HG02973 (cell line): ENCODE measurements around the gene TSNAXIP1.
"Not testable (repeated sequence)": the region's sequence is repeated elsewhere in the genome, so short reads cannot be mapped to it uniquely, and the experiment has no call there.

Experiments
- ATAC-seq: cut with Tn5 transposase; IDR thresholded peaks from one replicate; pipeline ENCODE4 v1.9.1; 2021; ENCODE audit warnings: moderate library complexity; ENCODE audit not compliant: unreplicated experiment

TSNAXIP1 gene

DNA sequence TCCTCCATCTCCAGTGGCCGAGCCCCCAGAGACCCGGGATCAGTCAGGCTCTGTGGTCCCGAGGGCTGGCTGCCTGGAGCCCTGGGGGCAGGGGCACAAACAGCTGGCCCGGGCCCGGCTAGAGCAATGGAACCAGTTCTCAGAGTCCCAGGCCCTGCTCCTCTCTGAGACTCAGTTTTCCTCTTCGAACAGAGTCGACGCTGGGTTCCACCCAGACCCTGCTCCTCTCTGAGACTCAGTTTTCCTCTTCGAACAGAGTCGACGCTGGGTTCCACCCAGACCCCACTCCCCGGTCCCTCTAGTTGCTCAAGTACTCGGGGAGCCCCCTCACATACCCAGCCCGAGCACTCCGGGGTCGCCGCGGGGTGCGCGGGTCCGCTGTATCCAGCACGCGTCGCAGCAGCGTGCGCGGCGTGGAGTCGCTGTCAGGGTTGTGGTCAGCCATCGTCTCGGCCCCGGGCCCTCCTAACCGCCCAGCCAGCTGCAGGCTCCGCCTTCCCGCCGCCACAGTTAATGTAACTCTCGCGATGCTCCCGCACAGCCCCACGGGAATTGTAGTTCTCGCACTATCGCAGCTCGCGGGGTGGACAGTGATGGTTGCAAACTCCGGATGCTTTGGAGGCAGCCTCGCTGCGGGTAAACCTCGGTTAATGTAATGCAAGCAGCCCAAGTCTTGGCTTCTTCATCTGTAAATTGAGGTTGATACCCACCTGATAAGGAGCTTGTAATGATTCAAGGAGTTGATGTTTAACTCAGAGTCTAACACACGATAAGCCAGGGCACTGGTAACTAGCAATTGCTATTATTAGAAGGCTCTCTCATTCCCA lies 26.9 kb downstream of the TSNAXIP1 start:
- peak; percentile 89 for ATAC-seq

DNA sequence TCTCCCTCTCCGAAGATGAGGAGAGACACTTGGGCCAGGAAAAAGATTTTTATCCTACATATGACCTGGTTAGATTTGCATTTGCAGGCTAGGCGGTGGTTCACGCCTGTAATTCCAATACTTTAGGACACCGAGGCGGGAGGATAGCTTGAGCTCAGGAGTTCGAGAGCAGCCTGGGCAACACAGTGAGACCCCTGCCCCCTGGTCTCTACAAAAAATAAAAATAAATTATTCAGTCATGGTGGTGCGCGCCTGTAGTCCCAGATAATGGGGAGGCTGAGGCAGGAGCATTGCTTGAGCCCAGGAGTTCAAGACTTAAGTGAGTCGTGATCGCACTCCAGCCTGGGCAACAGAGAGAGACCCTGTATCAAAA lies 27.5 kb downstream of the TSNAXIP1 start:
- no peak for ATAC-seq

DNA sequence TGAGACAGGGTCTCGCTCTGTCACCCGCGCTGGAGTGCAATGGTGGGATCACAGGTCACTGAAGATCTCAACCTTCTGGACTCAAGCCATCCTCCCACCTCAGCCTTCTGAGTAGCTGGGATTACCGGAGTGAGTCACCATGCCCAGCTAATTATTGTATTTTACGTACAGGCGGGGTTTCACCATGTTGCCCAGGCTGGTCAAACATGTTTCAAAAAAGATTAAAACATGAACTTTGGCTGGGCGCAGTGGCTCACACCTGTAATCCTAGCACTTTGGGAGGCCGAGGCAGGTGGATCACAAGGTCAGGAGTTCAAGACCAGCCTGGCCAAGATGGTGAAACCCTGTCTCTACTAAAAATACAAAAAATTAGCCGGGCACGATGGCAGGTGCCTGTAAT lies 30.5 kb downstream of the TSNAXIP1 start:
- ATAC-seq: not testable (repeated sequence)

DNA sequence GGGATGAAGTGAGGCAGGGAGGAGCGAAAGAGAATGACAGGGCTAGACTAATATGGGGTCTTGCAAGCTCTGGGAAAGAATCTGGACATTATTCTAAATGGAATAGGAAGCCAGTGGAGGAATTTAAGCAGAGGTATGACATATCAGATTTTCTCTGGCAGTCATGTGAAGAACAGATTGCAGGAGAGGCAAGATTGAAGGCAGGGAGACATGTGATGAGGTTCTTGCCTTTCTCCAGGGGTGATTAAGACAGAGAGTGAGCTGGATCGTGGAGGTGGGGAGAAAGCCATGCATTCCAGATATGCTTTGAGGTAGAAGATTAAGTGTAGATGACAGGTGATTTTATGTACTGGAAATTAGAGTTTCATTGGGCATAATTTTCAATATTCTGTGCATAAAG lies 31.1 kb downstream of the TSNAXIP1 start:
- ATAC-seq: no peak

DNA sequence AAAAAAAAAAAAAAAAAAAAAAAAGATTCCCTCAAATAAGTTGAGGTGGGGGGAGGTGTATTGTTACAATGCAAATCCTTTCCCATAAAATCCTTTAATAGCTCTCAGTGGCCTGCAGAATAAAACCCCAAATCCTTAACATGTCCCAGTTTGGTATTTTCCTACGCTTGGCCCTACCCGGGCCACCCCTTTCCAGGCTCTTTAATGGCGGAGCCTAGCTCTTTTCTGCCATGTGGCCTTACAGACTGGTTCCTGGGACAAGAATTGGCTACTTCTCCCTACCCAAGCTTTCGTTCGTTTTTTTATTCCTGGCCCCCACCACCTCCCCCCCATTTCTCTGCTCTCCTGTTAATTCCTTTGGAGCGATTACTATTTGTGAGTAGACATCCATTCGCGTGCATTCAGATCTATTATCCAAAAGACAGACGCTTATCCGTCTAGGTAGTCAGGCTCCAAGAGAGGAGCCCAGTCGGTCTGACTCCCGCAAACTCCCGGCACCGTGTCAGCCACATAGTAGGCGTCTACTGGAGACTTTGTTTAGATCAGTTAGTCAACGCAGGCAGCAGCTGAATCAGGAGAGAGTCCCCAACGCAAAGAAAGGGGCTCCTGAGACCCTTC lies 34.6 kb downstream of the TSNAXIP1 start:
- ATAC-seq: no peak

DNA sequence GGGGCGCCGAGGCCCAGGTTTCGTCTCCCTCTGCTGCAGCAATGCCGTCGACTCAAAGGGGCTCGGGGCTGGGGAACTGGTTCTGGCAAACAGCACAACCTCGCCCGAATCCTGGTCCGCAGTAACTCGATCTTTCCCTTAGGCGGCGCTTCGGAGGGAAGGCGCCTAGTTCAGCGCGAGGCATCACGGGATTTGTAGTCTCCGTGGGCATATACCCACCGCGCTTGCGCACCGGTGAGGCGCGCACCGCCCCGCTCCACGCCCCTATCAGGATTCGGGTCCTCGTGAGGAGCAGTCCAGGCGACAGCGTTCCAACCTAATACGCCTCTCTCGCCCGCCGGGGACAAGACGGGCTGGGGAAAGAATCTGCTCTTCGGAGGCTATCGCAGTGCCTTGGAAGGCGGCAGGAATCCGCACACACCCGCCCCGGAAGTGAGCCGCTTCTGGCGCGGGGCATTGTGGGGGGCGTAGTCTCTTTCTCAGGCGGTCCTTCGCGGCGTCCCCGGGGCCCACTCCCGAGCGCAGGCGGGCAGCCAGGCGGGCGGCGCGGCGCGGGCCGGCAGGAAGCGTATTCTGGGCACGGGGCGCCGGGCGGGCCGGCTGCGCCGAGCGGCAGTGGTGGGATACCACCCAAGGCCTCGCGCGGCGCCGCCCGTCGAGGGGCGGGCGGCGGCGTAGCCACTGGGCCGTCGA lies 35.3 kb downstream of the TSNAXIP1 start, which contains the start of gene THAP11:
Gene THAP11 (plus strand): TSS at position 505 of the 693 bp plus-strand sequence. CDS start 235 bp downstream, outside the sequence.
- ATAC-seq: peak; percentile 41

DNA sequence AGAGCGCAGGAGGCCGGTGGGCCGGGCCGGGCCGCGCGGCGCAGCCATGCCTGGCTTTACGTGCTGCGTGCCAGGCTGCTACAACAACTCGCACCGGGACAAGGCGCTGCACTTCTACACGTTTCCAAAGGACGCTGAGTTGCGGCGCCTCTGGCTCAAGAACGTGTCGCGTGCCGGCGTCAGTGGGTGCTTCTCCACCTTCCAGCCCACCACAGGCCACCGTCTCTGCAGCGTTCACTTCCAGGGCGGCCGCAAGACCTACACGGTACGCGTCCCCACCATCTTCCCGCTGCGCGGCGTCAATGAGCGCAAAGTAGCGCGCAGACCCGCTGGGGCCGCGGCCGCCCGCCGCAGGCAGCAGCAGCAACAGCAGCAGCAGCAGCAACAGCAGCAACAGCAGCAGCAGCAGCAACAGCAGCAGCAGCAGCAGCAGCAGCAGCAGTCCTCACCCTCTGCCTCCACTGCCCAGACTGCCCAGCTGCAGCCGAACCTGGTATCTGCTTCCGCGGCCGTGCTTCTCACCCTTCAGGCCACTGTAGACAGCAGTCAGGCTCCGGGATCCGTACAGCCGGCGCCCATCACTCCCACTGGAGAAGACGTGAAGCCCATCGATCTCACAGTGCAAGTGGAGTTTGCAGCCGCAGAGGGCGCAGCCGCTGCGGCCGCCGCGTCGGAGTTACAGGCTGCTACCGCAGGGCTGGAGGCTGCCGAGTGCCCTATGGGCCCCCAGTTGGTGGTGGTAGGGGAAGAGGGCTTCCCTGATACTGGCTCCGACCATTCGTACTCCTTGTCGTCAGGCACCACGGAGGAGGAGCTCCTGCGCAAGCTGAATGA lies 36.0 kb downstream of the TSNAXIP1 start:
- peak; percentile 0 for ATAC-seq

DNA sequence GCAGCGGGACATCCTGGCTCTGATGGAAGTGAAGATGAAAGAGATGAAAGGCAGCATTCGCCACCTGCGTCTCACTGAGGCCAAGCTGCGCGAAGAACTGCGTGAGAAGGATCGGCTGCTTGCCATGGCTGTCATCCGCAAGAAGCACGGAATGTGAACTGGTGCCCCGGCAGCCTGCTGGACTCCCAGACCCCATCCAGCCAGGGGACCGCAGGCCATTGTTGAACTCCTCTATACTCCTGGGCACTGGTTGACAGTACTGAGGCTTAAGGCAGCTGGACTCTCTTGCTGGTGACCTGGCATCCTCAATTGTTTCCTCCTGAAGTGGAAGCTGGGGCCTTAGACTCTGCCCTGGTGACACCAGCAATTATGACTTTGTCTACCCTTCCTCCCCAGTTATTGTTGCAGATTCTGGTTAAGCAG lies 36.7 kb downstream of the TSNAXIP1 start:
- no peak for ATAC-seq

DNA sequence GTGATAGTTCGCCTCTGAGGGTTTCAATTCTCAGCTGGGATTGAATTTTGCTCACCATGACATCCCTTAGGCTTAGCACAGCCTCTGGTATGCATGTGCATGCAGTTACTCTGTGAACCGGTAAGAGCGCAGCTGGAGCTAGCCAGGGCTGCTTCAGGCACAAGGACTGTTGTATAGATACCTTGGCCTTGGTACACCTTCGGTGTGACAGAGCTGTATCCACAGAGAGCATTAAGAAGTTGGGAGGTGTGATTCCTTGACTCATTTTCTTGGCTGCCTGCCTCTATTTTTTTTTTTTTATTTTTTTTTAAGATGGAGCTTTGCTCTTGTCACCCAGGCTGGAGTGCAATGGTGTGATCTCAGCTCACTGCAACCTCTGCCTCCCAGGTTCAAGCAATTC lies 37.8 kb downstream of the TSNAXIP1 start:
- ATAC-seq: no peak

DNA sequence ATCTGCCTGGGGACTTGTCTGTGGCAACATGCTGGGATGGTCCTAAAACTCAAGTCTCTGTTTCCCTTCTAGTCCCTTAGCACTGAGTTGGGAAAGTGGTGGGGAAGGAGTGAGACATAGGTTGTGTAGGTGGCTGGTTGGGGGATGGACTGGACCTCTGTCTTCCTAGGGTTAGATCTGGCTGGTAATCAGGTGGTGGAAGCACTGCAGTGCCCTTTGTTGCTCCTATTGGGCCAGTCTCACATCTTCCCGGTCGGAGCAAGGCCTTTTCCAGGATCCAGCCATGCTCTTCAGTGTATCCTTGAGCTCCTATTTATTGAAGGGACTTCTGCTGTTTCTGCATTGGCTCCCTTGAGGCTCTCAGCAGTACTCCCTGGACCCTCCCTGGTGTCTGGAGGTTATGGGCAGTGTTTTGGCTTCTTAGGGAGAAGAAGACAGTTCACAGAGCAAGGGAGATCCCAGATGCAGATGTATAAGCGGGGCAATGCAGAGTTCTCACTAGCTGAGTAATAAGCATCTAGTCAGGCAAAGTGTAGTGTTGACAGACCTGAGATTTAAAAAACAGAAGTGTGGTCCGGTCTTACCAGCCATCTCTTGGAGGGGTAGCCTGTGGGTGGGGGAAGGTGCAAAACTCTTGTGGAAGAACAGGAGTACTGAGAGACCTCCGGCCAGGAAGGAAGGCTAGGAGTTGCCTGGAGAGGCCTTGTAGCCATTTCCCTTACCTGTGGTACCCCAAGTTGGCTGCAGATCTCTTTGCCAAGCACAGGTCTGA lies 38.8 kb downstream of the TSNAXIP1 start:
- ATAC-seq: no peak

DNA sequence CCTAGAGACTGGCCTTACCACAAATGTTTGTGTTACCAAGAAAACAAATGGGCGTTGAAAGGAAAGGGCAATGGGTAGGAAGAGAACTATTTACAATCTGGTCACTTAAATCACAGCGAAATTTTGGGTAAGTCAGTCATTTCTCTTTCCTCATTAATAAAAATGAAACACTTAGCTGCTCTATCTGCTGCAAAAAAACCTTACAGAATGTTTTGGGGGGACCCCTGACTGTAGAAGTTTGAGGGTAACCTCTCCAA lies 39.3 kb downstream of the TSNAXIP1 start:
- no peak for ATAC-seq

DNA sequence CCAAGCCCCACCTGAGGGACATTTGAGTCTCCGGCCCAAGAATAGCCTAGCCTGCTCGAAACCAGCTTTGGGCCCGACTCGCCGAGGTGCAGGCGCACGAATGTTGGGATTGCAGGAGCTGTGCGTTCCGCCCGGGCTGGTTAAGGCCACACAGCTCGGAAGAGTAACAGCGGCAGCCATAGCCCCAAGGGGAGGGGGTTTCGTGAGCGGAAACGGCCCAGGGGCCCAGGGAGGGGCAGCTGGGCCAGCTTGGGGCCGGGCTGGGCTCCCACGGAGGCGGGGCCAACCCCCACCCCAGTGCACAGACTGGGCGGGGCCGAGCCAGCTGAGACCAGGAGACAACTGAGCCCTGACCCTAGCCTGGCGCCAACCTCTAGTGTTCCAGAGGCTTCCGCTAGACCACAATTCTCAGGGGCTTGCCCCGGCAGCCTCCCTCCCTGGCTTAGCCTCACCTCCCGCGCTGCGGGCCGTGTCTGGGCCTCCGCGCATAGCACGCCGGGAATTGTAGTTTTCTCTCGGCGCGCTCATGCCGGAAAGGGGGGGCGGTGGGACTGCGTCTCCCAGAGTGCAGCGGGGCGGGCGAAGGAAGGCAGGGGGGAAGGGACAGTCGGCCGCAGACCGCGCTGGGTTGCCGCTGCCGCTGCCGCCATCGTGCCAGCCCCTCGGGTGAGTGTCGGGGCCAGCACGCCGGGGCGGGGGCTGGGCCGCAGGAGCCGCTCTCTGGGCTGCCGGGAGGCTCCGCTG lies 39.8 kb downstream of the TSNAXIP1 start, which contains the start of gene NUTF2:
Gene NUTF2 (plus strand): TSS at position 614 of the 744 bp plus-strand sequence. CDS start 18,198 bp downstream, outside the sequence.
- ATAC-seq: peak; percentile 49

DNA sequence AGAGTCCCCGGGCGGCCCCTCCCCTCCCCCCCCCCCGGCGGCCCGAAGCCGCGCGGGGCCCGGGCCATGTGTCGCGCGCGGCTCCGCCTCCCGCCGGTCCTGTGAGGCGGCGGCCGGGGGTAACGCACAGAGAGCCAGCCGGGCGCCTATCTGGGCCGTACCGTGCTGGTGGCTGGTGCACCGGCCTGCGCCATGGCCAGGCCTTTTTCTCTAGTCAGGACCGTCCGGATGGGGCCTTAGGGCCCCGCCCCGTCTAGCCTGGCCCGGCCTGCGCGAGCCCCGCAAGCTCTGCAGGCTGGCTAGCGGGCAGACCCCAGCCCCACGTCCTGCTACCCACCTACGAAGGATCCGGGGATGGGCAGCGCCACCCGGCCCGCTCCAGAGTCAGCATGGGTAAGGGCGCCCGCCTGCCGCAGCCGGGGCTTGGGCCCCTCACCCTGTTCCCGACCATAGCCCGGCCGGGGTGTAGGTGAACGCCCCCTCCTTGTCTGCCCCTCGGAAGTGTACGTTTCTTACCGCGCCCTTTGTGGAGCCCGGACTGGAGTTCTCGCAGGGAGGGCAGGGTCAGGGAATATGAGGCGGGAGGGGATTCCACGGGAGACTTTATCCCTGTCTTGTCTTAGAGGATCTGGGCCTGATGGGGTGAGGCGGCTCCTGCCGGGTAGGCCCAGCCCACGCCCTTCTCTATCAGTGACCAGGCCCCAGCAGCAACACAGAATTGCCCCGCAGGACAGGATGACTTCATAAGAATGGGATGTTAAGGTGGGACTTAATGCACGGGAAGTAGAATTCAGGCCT lies 40.6 kb downstream of the TSNAXIP1 start, which contains the start of gene CENPT:
Gene CENPT (minus strand): TSS at position 630 of the 798 bp plus-strand sequence. CDS start 13,834 bp downstream, outside the sequence.
- ATAC-seq: peak; percentile 35

DNA sequence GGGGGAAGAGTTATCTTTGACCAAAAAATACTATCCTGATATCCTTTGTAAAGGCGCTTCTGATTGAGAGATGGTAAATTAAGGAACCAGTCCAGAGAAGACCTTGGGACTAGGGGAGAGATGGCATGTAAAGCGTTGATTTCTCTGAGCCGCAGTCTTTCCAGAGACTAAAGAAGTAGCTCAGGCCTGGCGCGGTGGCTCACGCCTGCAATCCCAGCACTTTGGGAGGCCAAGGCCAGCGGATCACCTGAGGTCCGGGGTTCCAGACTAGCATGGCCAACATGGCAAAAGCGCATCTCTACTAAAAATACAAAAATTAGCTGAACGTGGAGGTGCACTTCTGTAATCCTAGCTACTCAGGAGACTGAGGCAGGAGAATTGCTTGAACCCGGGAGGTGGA lies 41.4 kb downstream of the TSNAXIP1 start:
- no peak for ATAC-seq

DNA sequence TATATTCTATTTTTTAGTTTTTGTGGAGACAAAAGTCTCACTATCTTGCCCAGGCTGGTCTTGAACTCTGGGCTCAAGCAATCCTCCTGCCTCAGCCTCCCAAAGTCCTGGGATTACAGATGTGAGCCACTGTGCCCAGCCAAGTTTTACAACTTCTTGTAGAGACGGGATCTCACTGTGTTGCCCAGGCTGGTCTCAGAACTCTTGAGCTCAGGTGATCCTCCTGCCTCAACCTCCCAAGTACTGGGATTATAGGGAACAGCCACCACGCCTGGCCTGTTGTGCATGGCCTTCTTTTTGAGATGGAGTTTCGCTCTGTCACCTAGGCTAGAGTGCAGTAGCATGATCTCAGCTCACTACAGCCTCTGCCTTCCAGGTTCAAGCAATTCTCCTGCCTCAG lies 47.0 kb downstream of the TSNAXIP1 start:
- ATAC-seq: no peak

DNA sequence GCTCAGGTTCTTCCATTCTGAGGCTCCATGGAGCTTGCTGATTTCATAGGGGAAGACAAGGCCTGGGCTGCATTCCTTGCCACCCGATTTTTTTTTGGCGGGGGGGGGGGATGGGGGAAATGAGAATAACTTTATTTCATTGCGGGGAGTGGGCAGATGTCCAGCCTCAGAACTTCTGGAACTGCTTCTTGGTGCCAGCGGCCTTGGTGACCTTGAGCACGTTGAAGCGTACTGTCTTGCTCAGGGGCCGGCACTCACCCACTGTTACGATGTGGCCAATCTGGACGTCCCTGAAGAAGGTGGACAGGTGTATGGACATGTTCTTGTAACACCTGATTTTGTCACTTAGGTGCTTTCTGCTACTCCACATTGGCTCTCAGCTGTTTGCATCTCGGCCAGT lies 49.1 kb downstream of the TSNAXIP1 start:
- no peak for ATAC-seq

DNA sequence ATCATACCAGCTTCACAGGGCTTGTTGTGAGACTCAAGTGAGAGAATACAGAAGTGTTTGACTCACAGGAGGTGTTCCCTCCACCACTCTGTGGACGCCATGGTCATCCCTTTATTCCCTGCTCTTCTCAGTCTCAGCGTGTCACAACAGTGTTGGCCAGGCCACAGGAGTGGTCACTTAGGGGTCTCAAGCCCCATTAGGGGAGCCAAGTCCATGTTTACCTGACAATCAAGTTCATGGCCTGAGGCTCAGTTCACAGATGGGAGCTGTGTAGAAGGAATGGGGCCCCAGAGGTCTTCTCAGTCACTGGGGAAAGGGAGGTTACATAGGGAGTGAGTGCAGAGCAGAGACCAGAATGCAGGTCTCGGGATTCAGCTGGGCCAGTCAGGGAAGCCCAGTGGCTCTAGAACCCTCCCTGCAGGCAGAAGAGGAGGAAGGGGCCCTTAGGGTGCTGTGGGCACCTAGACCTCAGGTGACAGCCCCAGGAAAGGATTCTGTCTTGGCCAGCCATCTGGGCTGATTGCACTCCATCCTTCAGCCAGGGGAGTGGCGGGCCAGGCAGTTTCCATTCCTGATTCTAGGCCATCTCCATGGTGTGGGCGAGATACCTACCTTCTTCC lies 50.3 kb downstream of the TSNAXIP1 start:
- ATAC-seq: no peak

DNA sequence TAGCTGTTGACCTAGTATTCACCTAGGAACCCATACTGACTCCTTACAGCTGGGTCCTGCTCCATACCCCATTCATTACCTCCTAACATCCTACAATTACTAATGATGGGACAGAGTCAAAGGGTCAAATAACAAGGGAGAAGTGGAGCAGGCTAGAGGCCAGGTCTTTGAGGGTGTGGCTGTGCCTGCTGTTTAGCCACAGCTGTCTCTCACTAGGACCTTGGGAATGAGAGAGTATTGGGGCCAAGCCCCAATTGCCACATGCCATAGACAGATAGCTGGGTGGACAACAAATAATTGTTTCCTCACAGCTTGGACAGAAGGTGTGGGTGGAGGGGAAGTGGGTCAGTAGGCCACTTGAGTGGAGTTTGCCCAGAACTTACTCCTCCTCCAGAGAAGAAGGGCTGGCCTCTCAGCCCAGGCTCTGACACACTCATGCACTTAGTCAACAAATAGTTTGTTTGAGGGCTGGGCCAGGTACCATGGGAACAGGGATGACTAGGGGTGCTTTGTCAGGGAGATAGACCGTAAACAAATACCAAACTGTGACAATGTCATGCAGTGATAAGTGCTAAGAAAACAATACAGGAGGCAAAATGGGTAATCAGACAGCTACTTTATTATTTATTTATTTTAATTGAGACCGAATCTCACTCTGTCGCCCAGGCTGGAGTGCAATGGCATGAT lies 51.0 kb downstream of the TSNAXIP1 start:
- no peak for ATAC-seq
